ENCODE results near the gene SLC37A1.

SLC37A1 gene

DNA sequence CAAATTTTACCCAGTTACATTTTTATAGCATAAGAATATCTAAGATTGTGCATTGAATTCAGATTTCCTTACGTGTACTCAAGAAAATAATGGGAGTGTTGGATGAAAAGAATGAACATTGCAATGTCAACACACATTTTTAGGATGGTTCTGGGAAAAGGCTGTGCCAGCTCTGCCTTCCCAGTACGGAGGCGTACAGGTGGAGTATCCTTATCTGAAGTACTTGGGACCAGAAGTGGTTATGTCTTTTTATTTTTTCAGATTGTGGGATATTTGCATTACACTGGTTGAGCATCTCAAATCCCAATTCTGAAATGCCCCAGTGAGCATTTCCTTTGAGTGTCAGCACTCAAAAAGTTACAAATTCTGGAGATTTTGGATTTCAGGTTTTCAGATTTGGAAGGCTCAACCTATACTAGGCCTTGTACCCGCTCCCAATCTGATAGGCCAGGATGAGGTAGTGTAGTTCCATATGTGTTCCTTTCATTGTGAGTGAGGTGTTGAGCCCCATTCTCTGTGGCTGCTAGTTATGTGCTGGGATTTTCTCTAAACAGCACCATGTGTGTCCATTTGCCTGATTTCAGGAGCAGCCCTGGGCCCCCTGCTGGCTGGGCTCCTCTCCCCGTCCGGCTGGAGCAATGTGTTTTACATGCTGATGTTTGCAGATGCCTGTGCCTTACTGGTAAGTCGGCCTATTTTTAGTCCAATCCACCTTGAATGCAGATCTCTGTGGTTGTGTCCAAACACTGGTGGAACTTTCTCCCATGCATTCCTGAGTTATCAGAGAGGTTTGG lies 60.8 kb downstream of the SLC37A1 start:
- DNase-seq (ENCODE audit: low spot score) = no peak
- Histone ChIP-seq H3K4me3 (no peak overlapping the region), H3K27ac (no peak overlapping the region)
- TF ChIP-seq CTCF (IDR thresholded peaks at IDR 0.05) = no peak

DNA sequence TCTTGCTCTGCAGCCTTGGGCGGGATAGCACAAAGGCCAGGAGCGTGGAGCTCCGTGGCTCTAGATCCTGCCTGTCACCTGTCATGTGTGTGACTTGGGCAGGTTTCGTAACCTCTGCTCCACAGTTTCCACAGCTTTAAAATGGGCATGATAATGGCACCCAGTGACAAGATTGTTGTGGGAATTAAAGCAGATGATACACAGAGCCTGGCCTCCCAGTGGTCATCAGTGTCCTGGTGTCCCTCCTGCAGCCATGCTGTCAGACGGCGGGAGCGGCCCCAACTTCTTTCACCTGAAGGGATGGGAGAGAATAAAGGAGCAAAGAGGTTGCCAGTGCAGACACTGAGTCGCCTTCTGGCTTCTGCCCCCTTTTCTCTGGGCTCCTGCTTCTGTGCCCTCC lies 61.5 kb downstream of the SLC37A1 start:
- no peak overlapping the region for H3K4me3 ChIP-seq
- no peak for TF ChIP-seq CTCF (IDR thresholded peaks at IDR 0.05)
- DNase-seq (ENCODE audit: low spot score) = no peak
- no peak overlapping the region for H3K27ac ChIP-seq

DNA sequence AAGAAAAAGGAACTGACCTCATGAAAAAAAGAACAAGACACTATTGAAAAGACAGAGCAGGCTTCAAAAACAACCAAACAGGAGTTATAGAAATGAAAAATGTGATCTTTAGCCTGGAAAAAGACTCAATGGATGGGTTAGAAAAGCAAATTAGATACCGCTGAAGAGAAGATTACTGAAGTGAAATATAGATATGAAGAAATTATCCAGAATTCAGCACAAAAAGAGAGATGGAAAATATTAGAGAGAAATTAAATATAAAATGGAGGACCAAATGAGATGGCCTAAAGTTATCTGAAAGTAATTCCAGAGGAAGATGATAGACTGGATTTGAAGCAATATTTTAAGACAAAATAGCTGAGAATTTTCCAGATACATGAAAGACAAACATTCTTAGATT lies 63.0 kb downstream of the SLC37A1 start:
- Histone ChIP-seq H3K27ac (no peak overlapping the region), H3K4me3 (no peak overlapping the region)
- DNase-seq (ENCODE audit: low spot score) = no peak
- no peak for TF ChIP-seq CTCF (IDR thresholded peaks at IDR 0.05)

GRCh38 chr21:42578034-42578433 lies 64.4 kb downstream of the SLC37A1 start:
- H3K4me3 ChIP-seq = no peak overlapping the region
- no peak overlapping the region for H3K27ac ChIP-seq
- no peak for DNase-seq (ENCODE audit: low spot score)
- TF ChIP-seq CTCF (IDR thresholded peaks at IDR 0.05) = no peak

DNA sequence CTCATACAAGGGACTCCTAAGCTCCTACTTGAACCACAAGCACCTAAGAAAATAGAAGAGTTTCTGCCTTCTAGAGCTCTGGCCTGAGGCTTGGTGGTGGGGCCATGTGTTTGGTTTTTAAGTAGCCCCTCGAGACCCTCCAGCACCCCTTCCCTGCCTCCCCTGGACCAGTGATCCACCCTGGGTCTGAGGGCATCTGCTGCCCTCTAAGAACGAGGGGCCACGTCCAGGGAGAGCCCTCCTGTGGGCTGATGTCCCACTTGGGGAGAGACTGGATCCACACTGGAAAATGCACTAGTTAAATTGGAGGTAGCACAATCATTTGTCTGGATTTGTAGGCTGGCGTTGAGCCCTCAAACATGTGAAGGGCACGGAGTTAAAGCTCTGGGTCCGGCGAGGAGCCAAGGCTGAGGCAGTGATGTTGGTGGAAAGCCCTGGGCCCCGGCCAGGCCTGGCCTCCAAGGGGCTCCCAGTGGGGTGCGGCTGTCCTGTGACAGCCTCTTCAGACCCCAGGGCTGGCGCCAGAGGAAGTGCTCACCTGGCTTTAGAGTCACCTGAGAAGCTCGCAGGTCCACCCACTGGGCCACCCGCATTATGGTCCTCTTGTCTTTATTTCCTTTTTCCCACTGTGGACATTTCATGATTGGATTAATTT lies 65.2 kb downstream of the SLC37A1 start:
- H3K27ac ChIP-seq = no peak overlapping the region
- no peak for DNase-seq (ENCODE audit: low spot score)
- TF ChIP-seq CTCF (IDR thresholded peaks at IDR 0.05) = no peak
- H3K4me3 ChIP-seq = no peak overlapping the region

GRCh38 chr21:42579456-42580075 lies 65.9 kb downstream of the SLC37A1 start:
- DNase-seq (ENCODE audit: low spot score) = no peak
- Histone ChIP-seq H3K4me3 (no peak overlapping the region), H3K27ac (no peak overlapping the region)
- TF ChIP-seq CTCF (IDR thresholded peaks at IDR 0.05) = no peak

Measured in coronary artery (tissue), 2 donors.